Adrenal gland (tissue), 5 donors: ENCODE data around the gene GABRA5.

Experiments used
- POLR2A ChIP-seq, 2 donors: fragments of 450-650 bp; IDR thresholded peaks; one replicate each; pipeline ENCODE4 v1.6.1; 2017; ENCODE audit warnings: antibody characterized with exemption in 2 of 2, mild to moderate bottlenecking in 2 of 2, moderate library complexity in 1 of 2
- TF ChIP-seq, protein P1 (sequence below), 6 experiments: fragments of 450-650 bp in 4 of 6; fragments of 200-600 bp in 2 of 6; sonication (generic) in 1 of 6; IDR thresholded peaks; 1 replicate in 5 of 6; 2 replicates in 1 of 6; pipeline versions ENCODE4 v1.5.1 to v1.8.0; 2016 to 2021; ENCODE audit warnings: antibody characterized with exemption in 6 of 6, mild to moderate bottlenecking in 2 of 6, moderate library complexity in 1 of 6
- donor health status: DM: no; HTN: no; CAD: no.

DNA sequence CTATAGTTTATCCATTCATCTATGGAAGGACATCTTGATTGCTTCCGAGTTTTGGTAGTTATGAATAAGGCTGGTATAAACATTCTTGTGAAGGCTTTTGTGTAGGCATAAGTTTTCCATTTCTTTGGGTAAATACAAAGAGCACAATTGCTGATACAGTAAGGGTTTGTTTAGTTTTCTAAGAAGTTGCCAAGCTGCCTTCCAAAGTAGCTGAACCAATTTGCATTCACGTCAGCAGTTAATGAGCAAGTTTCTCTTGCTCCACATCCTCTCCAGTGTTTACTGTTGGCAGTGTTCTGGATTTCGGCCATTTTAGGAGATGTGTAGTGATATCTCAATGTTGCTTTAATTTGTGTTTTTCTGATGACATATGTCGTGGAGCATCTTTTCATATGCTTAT lies 34.2 kb downstream of the GABRA5 start:
- TF ChIP-seq, protein P1, sequence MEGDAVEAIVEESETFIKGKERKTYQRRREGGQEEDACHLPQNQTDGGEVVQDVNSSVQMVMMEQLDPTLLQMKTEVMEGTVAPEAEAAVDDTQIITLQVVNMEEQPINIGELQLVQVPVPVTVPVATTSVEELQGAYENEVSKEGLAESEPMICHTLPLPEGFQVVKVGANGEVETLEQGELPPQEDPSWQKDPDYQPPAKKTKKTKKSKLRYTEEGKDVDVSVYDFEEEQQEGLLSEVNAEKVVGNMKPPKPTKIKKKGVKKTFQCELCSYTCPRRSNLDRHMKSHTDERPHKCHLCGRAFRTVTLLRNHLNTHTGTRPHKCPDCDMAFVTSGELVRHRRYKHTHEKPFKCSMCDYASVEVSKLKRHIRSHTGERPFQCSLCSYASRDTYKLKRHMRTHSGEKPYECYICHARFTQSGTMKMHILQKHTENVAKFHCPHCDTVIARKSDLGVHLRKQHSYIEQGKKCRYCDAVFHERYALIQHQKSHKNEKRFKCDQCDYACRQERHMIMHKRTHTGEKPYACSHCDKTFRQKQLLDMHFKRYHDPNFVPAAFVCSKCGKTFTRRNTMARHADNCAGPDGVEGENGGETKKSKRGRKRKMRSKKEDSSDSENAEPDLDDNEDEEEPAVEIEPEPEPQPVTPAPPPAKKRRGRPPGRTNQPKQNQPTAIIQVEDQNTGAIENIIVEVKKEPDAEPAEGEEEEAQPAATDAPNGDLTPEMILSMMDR (IDR thresholded peaks at IDR 0.05): no peak
- TF ChIP-seq POLR2A (IDR thresholded peaks at IDR 0.05): no peak
